IPS DF 19.7 (cell line): ENCODE results near the gene TTYH3.

Experiments used
- DNase-seq: peaks from one replicate; pipeline ENCODE4 v3.0.0-alpha.2; 2013; ENCODE audit warnings: low read depth, low spot score

TTYH3 gene

DNA sequence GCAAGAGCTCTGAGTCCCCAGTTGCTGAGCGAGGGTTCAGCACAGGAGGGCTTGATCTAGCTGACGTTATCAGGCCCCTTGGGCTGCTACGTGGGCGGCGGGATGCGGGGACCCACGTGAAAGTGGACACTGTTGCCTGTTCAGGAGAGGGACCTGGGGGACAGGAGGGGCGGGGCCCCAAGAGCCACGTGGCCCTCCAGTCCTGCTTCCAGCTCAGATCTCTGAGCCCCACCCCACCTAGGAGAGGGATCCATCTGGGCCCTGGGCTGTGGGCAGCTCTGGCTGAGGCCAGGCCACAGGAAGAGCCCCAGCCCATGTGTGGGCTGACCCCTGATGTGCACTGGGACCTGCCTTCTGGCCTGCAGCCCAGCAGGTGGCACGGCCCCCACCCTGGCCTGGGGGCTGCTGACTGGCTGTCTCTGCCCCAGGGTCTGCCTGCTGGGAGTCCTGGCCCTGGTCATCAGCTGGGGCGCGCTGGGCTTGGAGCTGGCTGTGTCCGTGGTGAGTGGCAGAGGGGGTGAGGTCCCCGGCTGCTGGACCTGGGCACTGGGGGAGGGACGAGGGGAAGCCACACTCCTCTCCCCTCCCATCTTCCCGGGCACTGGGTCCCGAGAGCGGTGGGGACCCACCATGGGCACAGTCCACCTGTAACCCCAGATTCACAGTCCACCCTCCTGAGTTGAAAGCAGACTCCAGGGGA is 17.5 kb downstream of the TTYH3 start:
- DNase-seq = no peak

DNA sequence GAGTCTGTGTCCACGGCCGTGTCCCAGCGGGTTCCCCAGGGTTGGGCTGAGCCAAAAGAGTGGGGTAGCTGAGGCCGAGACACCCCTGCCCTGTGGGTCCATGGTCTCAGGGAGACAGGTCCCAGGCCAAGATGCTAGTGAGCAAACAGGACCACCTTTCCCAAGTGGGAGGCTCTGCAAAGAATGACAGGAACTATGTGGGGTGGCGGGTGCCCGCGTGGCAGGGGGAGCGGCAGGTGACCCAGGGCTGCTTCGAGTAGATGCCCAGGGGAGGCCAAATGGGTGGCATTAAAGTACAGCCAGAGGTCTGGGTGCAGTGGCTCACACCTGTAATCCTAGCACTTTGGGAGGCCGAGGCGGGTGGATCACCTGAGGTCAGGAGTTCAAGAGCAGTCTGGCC is 18.2 kb downstream of the TTYH3 start:
- DNase-seq = no peak

DNA sequence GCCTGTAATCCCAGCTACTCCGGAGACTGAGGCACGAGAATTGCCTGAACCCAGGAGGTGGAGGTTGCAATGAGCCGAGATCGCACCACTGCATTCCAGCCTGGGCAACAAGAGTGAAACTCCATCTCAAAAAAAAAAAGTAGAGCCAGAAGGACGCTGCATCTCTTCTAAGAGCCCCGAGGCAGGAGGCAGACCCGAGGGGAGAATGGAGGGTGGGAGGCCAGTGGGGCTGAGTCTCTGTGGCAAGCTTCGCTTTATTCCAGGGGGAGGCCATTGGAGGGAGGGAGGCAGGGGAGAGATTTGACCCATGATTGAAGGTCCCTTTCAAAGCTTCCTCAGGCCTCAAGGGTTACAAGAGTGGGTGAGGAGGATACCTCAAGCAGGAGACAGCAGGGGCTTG is 18.7 kb downstream of the TTYH3 start:
- DNase-seq = no peak

DNA sequence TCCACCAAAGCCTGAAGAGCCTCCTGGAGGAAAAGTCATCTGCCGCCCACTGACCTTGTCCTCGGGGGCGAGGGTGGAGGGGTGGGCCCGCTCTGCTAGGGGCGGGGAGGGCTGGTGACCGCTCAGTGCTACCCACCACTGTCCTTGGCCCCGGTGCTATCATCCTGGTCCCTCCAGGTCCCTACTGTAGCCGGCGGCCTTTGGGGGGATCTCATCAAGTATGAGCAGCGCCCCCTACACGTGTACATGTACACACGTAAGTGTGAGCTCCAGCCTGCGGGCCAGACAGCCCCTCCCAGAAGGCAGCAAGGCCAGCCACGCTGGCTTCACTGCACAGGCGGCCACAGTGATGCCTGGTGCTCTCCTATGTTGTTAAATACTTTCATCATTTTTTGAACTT is 19.6 kb downstream of the TTYH3 start:
- DNase-seq = no peak

DNA sequence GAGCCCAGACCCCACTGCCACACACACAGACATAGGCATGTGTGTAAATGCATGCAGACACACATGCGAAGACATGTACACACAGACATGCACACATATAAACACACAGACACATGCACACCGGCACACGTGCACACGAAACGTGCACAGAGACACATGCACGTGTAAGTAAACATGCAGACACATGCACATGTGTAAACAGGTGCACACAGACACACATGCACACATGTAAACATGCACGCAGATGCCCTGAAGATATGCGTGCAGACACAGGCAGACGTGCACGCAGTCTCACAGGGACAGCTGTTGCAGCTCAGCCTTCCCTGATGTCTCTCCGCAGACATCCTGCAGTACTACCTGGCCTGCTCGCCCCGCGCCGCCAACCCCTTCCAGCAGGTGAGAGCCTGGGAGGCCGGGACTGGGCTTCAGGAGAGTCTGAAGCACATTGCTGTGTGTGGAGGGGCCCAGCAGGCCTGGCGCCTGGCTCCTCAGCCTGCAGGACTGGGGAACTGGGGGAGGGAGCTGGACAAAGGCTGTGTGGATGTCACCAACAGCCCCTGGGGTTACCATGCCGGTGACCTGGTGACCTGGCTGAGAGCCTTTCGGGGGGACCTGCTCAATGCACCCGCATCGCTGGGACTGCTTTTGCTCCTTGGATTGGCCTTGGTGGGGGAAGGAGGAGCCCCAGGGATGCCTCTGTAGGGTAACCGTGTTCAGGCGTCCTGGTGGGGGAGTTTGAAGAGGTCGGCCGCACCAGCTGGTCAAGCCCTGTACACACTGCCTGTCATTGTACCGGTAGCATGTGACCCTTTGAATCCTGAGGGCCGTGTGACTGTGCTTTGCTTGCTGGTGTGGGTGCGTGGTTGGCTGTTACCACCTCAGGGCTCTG is 20.3 kb downstream of the TTYH3 start:
- DNase-seq = no peak

DNA sequence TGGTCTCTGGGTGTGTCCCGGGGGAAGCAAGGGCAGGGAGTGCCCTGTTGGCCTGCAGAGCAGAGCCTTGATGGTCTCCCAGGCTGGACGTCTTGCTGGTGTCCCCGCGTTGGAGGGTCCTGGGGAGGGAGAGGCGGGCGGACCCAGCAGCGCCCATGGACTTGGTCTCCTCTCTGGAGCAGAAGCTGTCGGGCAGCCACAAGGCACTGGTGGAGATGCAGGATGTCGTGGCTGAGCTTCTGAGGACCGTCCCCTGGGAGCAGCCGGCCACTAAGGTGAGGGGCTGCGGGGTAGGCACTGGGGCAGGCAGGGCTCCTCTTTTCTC is 20.9 kb downstream of the TTYH3 start:
- no peak for DNase-seq

DNA sequence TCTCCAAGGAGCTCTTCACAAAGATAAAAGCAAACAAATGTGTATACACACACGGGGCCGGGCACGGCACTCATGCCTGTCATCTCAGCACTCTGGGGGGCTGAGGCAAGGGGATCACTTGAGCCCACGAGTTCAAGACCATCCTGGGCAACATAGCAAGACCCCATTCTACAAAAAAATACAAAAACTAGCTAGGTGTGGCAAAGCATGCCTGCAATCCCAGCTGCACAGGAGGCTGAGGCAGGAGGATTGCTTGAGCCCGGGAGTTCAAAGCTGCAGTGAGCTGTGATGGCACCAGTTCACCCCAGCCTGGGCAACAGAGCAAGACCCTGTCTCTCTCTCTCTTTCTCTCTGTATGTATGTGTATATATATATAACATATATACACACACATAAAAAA is 22.3 kb downstream of the TTYH3 start:
- DNase-seq = no peak

DNA sequence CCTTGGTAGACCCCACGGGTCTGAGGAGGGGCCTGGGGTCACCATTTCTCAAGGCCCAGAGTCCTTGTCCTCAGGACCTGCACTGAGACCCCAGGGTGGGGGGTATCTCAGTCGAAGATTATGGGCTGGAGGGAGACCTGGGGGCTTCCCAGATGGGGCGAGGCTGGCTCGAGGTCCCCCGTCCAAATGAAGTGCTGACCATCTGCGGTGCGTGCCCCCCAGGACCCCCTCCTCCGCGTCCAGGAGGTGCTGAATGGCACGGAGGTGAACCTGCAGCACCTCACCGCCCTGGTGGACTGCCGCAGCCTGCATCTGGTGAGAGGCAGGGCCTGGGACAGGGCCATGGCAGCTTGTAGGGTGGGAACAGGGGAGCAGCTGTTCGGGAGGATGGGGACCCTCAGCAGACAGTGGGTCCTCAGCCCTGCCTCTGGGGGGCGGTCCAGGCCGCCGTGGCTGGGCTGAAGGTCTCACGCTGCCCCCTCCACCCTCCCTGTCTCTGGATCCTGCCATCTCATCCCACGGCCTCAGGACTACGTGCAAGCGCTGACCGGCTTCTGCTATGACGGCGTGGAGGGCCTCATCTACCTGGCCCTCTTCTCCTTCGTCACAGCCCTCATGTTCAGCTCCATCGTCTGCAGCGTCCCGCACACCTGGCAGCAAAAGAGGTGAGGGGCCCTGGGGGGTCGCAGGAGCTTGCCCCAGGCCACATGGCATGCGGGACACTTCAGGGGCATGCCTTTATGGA is 24.3 kb downstream of the TTYH3 start:
- no peak for DNase-seq

DNA sequence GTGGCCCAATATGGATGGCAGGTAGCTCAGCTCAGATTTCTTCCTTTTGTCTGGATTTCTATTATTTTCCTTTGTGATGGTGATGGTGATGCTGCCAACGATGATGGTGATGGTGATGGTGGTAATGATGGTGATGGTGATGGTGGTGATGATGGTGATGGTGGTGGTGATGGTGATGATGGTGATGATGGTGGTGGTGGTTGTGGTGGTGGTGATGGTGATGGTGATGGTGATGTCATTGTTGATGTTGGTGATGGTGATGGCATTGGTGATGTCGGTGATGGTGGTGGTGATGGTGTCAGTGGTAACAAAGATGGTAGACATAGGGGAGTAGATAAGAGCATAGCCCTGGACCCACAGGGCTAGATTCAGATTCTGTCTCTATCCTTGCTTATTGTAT is 25.4 kb downstream of the TTYH3 start:
- DNase-seq = no peak

DNA sequence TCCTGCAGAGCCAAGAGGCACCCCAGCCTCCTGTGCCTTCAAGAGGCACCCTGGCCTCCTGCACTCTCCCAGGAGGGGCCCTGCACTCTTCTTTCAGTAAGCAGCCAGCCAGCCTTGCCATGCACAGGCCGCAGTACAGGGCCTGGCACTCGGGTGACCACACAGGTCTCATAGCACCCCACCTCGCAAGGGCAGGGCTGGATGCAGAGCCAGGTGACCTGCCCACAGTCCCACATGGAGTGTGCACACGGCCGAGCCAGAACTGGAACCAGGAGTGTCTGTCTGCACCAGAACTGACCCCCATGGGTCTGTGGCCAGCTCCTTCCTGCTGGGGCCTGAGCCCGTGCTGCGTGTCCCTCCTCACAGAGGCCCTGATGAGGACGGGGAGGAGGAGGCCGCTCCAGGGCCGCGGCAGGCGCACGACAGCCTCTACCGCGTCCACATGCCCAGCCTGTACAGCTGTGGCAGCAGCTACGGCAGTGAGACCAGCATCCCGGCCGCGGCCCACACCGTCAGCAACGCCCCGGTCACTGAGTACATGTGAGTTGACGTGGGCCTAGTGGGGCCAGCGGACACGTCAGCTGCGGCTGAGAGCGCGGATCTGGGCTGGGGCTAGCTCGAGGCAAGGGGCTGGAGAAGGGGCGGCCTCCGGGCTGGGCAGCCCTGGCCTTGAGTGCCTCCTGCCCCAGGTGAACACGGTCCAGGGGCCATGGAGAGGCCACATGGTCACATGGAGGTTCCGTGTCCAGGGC is 26.3 kb downstream of the TTYH3 start:
- DNase-seq = no peak

DNA sequence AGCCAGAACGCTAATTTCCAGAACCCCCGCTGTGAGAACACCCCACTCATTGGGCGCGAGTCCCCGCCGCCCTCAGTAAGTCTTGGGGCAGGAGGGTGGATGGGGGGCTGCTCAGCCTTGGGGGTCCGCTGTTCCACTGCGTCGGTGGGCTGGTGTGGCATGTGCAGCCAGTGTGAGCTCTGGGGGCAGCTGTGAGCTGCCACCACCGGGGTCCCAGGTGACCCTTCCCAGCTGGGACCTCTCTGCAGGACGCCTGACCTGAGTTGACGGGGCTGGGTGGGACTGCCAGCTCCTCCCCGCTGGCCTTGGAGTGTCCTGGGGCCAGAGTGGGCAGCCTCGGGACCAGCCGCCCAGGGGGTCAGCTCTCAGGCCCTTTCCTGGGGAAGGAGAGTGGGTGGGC is 27.2 kb downstream of the TTYH3 start:
- no peak for DNase-seq

DNA sequence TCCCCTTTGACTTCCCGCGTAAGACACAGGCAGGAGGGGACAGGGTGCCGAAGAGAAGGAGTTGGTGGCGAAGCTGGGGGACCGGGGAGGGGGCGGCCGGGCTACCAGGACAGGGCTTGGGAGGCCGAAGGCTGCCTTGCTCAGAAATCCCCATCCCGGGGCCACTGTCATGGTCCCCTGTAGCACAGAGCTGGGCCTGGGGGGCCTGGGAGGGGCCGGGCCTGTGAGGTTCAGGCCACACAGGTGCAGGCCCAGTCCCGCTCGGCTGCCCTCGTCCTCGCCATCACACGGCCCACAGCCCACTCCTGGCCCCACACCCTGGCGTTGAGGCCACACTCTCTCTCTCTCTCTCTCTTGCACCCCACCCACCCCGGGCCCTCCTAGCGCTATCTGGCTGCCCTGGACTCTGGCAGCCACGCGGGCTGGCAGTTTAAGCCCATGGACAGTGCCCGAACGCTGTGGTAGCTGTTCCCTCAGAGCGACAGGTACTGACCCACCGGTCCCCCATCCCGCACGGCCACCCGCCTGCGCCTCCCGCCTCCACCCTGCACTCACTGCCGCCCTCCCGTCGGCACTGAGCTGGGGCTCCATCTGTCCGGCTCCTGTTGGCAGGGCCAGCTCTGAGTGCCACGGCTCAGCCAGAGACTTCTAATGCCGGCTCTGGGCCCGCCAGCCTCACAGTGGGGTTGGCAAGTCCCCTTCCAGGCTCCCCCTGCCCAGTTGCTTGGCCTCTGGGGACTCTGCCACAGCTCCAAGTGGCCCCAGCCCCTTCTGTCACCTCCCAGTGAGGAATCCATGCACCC is 28.0 kb downstream of the TTYH3 start:
- no peak for DNase-seq

DNA sequence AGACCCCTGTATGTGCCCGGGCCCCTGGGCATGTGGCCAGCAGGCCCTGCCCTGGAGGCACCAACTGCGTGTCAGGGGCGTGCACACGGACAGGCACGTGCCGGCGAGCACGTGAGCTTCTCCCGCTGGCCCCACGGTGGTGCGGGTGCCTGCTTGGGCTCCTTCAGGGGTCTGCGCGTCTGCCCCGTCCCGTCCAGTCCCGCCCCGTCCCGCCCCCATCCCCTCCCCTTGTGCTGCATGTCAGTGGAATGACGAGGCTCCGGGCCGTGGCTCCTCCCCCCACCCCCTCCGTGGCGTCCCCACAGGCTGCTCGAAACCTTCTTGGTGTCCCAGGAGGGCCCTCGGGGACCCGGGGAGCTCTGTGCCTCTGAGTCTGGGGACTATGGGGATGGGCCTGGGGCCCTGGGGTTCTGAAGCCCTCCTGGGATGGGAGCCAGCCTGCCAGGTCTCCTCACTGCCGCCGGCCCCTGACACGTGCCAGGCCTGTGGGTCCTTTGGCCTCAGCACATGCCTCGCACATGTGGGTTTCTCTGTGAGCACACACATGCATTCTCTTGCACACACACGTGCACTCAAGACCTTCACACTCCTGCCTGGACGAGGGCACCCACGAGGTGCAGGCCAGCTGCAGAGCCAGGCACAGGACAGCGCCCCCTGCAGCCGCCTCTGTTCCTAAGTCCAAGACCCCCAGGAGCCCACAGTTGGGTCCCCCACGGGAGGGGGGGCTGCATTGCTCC is 28.7 kb downstream of the TTYH3 start:
- no peak for DNase-seq

DNA sequence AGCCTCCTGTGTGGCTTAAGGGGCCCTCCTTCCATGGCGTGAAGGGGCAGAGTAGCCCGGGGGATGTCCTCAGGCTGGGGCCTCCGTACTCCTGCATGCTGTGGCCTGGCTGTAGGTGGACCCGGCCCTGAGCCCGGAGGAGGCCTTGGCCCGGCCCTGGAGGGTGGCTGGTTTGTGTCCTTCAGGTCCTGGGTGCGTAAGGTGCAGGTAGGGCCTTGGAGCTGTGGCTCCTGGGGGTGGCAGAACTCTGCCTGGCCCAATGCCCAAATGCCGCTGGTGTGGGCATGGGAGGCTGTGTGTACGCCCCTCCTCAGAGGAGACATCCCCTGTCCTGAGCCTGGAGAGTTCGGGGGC is 29.3 kb downstream of the TTYH3 start:
- no peak for DNase-seq

DNA sequence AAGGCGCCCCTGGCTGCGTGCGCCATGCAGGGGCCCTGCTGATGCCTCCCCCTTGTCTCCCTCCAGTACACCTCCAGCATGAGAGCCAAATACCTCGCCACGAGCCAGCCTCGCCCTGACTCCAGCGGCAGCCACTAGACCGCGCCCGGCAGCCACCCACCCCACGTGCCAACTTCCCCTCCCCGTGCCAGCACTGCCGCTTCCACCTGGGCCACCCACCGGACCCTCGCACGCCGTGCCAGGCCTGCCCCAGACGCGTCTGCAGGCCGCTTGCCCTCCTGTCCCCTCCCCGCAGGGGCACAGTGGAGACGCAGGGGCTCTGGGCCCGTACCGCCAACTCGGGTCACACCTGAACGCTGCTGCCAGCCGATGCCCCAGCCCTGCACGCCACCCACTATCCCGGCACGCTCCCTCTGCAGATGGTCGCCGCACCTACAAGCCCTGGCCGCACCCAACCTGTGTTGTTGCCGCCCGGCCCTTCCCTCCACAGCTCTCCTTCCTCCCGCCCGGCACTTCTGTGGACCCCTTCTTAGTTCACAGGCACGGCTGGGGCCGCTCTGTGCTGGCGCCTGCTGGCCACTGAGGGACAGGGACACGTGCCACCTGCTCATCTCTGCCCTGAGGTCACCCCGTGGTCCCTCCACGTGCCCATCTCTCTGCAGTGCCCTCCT is 30.0 kb downstream of the TTYH3 start:
- DNase-seq = no peak

DNA sequence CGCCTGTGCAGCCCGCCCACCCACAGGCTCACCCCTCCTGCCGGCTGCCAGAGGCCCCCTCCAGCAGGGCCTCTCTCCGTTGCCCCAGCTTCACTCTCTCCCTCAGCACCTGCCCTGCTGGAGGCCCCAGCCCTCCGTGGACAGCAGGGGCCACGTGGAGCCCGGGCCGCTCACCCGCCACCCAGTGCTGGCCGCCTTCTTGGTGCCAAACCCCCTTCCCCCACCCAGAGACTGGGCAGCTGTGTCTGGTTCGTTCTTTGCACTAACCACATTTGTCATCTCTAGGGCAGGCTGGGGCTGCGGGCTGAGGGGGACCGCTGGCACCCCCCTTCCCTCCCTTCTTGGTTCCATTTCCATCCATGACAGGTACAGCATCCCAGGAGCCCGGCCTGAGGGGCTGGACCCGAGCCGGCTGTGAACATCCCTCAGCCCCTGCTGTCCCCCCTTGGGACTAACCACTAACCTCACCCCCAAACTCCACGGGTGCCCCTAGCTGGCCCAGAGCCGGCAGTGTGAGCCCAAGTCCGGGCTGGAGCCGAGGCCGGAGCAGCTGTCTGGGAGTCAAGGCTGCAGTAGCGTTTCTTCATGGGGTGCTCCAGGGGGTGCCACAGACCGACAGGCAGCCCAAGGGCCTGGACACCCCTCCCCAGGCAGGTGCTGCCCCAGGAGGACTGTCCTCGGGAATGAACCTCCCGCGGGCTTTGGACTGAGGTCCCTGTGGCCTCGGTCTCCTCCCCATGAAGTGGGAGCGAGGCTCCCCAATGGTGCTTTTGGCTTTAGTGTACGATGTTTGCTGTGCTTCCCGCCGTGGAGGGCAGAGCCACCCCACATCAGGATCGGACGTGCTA is 30.7 kb downstream of the TTYH3 start:
- DNase-seq = no peak

DNA sequence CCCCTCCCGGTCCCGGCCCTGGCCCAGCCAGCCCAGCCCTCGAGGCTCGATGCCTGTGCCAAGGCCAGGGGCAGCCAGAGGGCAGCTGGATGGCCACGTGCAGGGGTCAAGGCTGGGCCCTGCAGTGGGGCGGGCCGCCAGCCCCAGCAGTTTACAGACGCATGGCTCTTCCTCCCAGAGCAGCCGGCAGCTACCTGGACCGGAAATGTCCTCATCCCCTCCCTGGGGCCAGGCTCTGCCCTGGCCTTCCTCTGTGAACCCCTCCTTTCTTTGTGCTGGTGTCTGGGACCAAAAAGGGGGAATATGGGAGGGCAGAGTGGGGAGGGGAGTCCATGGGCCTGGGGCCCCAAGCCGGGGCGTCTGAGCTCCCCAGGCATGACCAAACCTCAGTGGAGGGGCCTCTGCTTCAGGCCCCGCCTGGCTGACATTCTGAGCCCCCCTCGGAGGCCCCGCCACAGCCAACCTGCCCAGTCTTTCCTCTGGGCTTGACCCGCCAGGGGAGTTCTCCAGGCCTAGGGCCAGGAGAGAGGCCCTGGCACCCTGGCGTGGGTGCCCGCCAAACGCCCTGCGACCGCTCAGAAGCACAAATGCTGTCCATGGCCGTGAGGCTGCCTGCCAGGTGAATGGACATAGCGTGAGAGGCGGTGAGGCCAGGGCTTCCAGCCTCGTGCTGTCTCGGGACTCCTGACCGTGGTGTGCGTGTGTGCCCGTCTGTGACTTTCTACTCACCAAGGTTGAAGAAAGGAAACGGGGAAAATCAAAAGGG is 31.5 kb downstream of the TTYH3 start:
- no peak for DNase-seq

DNA sequence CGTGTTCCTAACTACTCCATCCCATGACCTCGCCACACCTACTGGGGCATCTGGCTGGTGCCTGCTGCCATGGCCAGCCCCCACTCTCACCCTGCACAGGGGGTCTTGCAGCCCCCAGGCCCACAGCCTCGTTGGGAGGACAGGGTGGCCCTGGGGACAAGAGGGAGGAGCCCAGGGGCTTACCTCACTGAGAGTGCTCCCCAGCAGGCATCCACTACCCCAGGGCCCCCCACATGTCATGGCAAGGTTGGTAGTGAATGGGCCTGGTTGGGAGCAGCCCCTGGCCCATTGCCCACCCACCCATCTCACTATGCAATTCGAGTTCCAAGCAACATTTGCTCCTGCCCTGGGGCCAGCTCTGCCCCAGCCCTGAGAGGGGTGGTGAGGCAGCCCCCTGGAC is 32.2 kb downstream of the TTYH3 start:
- no peak for DNase-seq
